GM08714 (cell line): Measurements from ENCODE around the gene SLC52A3.
"Not testable (repeated sequence)": the region's sequence is repeated elsewhere in the genome, so short reads cannot be mapped to it uniquely, and the experiment has no call there.

Experiments used
- H3K4me3 ChIP-seq: fragments of 200-500 bp; sonication (Bioruptor generic); 2 replicates; pipeline ENCODE4 v1.5.1; 2014; ENCODE audit warnings: mild to moderate bottlenecking, low read length, inconsistent platforms
- ZNF274 ChIP-seq: IDR thresholded peaks from 2 replicates; pipeline ENCODE4 v1.6.1; 2012; ENCODE audit warnings: mild to moderate bottlenecking, low read depth, low read length

Gene SLC52A3

GRCh38 chr20:768426-768978, at the start of gene SLC52A3:
TSS of gene SLC52A3 (minus strand) at chr20:768500. CDS start at chr20:765774, 2,726 bp downstream.
- TF ChIP-seq ZNF274: no peak
- H3K4me3 ChIP-seq: no peak within 1 kb of the TSS

GRCh38 chr20:815914-816606, 47.8 kb upstream of the SLC52A3 start:
- no peak overlapping the region for H3K4me3 ChIP-seq
- TF ChIP-seq ZNF274: no peak

- H3K4me3 ChIP-seq: no peak overlapping the region
- no peak for TF ChIP-seq ZNF274
Observed at GRCh38 chr20:815226-815625, 46.9 kb upstream of the SLC52A3 start.

- TF ChIP-seq ZNF274: no peak
- no peak overlapping the region for H3K4me3 ChIP-seq
Observed at GRCh38 chr20:813390-813789, 45.1 kb upstream of the SLC52A3 start.

GRCh38 chr20:812435-812814, 44.1 kb upstream of the SLC52A3 start:
- H3K4me3 ChIP-seq: not testable (repeated sequence)

GRCh38 chr20:811776-812434, 43.6 kb upstream of the SLC52A3 start:
- H3K4me3 ChIP-seq: not testable (repeated sequence)

GRCh38 chr20:805713-806112, 37.4 kb upstream of the SLC52A3 start:
- TF ChIP-seq ZNF274: no peak
- H3K4me3 ChIP-seq: no peak overlapping the region

- no peak for TF ChIP-seq ZNF274
- H3K4me3 ChIP-seq: no peak overlapping the region
Observed at GRCh38 chr20:801678-802077, 33.4 kb upstream of the SLC52A3 start.

GRCh38 chr20:800026-800425, 31.7 kb upstream of the SLC52A3 start:
- H3K4me3 ChIP-seq: not testable (repeated sequence)

- H3K4me3 ChIP-seq: not testable (repeated sequence)
Observed at GRCh38 chr20:798746-799145, 30.4 kb upstream of the SLC52A3 start.

- TF ChIP-seq ZNF274: no peak
- H3K4me3 ChIP-seq: no peak overlapping the region
Observed at GRCh38 chr20:796921-797320, 28.6 kb upstream of the SLC52A3 start.

- H3K4me3 ChIP-seq: no peak overlapping the region
- TF ChIP-seq ZNF274: no peak
Observed at GRCh38 chr20:792248-792647, 23.9 kb upstream of the SLC52A3 start.

- no peak for TF ChIP-seq ZNF274
- H3K4me3 ChIP-seq: no peak overlapping the region
Observed at GRCh38 chr20:791056-791455, 22.8 kb upstream of the SLC52A3 start.

- TF ChIP-seq ZNF274: no peak
- no peak overlapping the region for H3K4me3 ChIP-seq
Observed at GRCh38 chr20:787825-788224, 19.5 kb upstream of the SLC52A3 start.

- no peak for TF ChIP-seq ZNF274
Observed at GRCh38 chr20:779771-780170, 11.5 kb upstream of the SLC52A3 start.

GRCh38 chr20:776165-776564, 7.9 kb upstream of the SLC52A3 start:
- no peak overlapping the region for H3K4me3 ChIP-seq
- no peak for TF ChIP-seq ZNF274

More at GRCh38 chr20:779771-780170, 11.5 kb upstream of the SLC52A3 start:
- no peak overlapping the region for H3K4me3 ChIP-seq
